WTC11 (cell line): Measurements from ENCODE around the gene TBC1D17.

ENCODE experiments used
- CTCF ChIP-seq: fragments of 200-600 bp; IDR thresholded peaks from 2 replicates; pipeline ENCODE4 v1.8.0; 2022; ENCODE audit warnings: antibody characterized with exemption
- ESRRA ChIP-seq: sonication (generic); formaldehyde crosslinking; IDR thresholded peaks from 2 replicates; pipeline ENCODE4 v1.8.1; 2022; ENCODE audit warnings: mild to moderate bottlenecking, missing genetic modification reagents, borderline replicate concordance
- FOXP1 ChIP-seq: sonication (generic); formaldehyde crosslinking; IDR thresholded peaks from 2 replicates; pipeline ENCODE4 v1.8.0; 2022; ENCODE audit warnings: missing genetic modification reagents, mild to moderate bottlenecking, moderate library complexity, borderline replicate concordance

GRCh38 chr19:49837425-49837824 lies 40.1 kb upstream of the TBC1D17 start:
- TF ChIP-seq FOXP1 (CRISPR knock-in tag): no peak
- TF ChIP-seq CTCF: no peak
- TF ChIP-seq ESRRA (CRISPR knock-in tag): no peak
